MG63 (cell line): ENCODE measurements around the gene AP5B1. TPM values are rescaled to one million over a fixed set of nuclear protein-coding genes. Genes with fewer than 3 reads are reported as not detected.
"Not testable (repeated sequence)": the region's sequence is repeated elsewhere in the genome, so short reads cannot be mapped to it uniquely, and the experiment has no call there.

Source experiments
- DNase-seq: peaks from one replicate; pipeline ENCODE4 v3.0.0-alpha.2; 2020
- H3K27me3 ChIP-seq: fragments of 250-450 bp; sonication (Bioruptor Pico); 2 replicates; pipeline ENCODE4 v1.5.1; 2020; ENCODE audit warnings: mild to moderate bottlenecking, moderate library complexity
- H3K36me3 ChIP-seq: fragments of 250-450 bp; sonication (Bioruptor Pico); 2 replicates; pipeline ENCODE4 v1.5.1; 2020; ENCODE audit warnings: mild to moderate bottlenecking, moderate library complexity
- H3K4me3 ChIP-seq: fragments of 250-450 bp; sonication (Bioruptor Pico); 2 replicates; pipeline ENCODE4 v1.5.1; 2020; ENCODE audit warnings: mild to moderate bottlenecking, moderate library complexity
- H3K9me3 ChIP-seq: fragments of 250-450 bp; sonication (Bioruptor Pico); 2 replicates; pipeline ENCODE4 v1.5.1; 2020; ENCODE audit warnings: mild to moderate bottlenecking, moderate library complexity
- total RNA-seq: library from RNA; depleted of rRNA; stranded (reverse); fragments of >200 nt; shearing (Covaris generic); gene quantifications from 2 replicates; pipeline ENCODE4 v1.2.3, GENCODE V29; 2014; ENCODE audit warnings: low replicate concordance; rRNA removed

The AP5B1 gene
- total RNA-seq, 1 experiment from 2014 or later, result 7.6 TPM

DNA sequence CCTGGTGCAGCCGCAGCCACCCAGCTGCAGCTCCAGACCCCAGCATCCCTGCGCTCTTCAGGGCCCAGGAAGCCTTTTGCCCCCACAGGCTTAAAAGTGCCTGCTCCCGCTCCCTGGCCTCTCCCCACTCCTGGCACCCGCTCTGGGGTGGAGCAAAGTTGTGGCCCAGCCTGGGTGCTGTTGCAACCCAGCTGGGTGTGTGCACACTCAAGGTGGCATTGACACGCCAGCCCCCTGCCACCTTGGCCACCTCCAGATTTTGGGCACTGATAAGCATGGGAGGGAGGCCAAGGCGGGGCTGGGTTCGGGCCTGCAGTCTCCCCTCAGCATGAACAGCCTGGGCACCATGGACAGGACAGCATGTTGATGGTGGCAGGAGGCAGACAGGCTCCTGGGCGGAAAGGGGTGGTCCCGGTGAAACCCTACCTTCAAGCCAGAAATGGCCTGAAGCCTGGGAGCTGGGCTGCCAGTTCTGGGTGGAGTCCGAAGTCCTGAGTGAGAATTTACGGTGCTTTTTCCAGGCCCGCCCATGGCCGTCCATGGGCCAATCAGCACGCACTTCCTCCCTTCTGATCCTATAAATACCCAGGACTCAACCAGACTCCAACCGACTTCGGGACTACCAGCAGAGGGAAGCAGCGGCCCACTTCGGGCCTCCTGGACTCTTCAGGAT is 36.6 kb downstream of the AP5B1 start:
- no peak overlapping the region for H3K4me3 ChIP-seq
- peaks cover 4% of the 10 kb centered on the region; the same call in 1 of the 2 replicates for H3K27me3 ChIP-seq
- peak; percentile 53 for DNase-seq
- peaks cover 4% of the 10 kb centered on the region; the same call in 1 of the 2 replicates for H3K9me3 ChIP-seq
- H3K36me3 ChIP-seq, result no peaks in the 10 kb centered on the region

DNA sequence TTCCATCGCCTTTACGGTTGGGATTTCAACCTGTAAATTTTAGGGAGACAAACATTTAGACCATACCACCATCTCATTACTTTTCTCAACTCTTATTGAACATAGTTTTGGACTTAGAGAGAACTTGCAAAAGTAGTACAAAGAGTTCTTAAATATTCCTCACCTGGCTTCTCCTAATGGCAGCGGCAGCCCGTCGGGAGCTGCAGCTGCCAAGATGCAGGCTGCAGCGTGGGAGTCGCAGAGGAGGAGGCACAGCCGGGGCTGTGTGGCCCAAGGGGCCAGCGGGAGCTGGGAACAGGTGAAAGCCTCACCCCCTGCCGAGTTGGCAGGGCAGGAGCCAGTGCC is 37.1 kb downstream of the AP5B1 start:
- H3K36me3 ChIP-seq, result no peaks in the 10 kb centered on the region
- no peak for DNase-seq
- H3K27me3 ChIP-seq, result peaks cover 1% of the 10 kb centered on the region; the same call in 1 of the 2 replicates
- H3K9me3 ChIP-seq, result peaks cover 2% of the 10 kb centered on the region; the same call in 1 of the 2 replicates
- H3K4me3 ChIP-seq, result no peak overlapping the region

DNA sequence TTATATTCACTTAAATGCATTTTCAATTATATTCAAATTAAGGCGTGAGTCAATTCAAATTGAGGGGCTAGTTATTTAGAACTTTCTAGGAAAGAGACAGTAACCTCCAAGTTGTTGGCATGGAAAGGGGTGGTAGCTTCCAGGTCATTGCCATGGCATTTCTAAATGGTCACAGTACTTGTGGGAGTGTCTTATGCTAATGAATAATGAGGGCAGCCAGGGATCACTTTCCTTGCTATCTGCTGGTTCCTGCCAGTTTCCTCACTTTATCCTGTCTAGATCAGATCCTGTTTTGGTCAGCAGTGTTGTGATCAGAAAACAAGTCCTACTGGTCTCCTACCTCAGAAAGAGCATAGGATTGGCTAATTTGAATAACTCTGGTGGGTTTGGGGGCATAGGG is 38.4 kb downstream of the AP5B1 start:
- Histone ChIP-seq H3K9me3 (peaks cover 2% of the 10 kb centered on the region; the same call in 1 of the 2 replicates), H3K4me3 (no peak overlapping the region), H3K27me3 (no peaks in the 10 kb centered on the region; the same call in 1 of the 2 replicates), H3K36me3 (no peaks in the 10 kb centered on the region)
- DNase-seq, result no peak

GRCh38 chr11:65741185-65741584 is 39.6 kb downstream of the AP5B1 start:
- no peak for DNase-seq
- Histone ChIP-seq H3K36me3 (no peaks in the 10 kb centered on the region), H3K9me3 (peaks cover 8% of the 10 kb centered on the region; the same call in 1 of the 2 replicates), H3K4me3 (no peak overlapping the region), H3K27me3 (no peaks in the 10 kb centered on the region; the same call in 1 of the 2 replicates)

- Histone ChIP-seq H3K9me3 (peaks cover 8% of the 10 kb centered on the region; the same call in 1 of the 2 replicates), H3K27me3 (0 out of 2 replicates have a peak, but pooled peaks cover 2% of the 10 kb centered on the region), H3K36me3 (no peaks in the 10 kb centered on the region), H3K4me3 (no peak overlapping the region)
- no peak for DNase-seq
Measured at GRCh38 chr11:65739022-65739421, 41.8 kb downstream of the AP5B1 start.

DNA sequence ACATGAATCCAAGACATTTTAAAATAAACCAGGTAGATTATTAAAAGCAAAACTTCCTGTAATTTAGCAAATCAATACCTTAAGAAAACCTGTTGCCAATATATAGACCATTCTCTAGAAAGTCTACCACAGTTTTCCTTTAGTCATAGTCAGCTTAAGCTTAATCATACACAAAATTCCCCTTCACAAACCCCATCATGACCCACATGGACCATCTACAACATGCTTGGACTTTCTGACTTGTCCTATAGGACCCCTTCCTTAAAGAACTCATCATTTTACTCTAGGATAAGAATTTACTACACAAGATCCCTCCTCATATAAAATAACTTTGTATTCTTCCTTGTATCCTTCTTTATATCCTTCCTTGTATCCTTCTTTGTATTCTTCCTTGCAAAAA is 44.0 kb downstream of the AP5B1 start:
- Histone ChIP-seq H3K36me3 (no peaks in the 10 kb centered on the region), H3K9me3 (peaks cover 10% of the 10 kb centered on the region; the same call in 1 of the 2 replicates), H3K4me3 (no peak overlapping the region), H3K27me3 (0 out of 2 replicates have a peak, but pooled peaks cover 2% of the 10 kb centered on the region)
- DNase-seq, result no peak

GRCh38 chr11:65735111-65735510 is 45.7 kb downstream of the AP5B1 start:
- H3K36me3 ChIP-seq, DNase-seq, H3K27me3 ChIP-seq, H3K4me3 ChIP-seq: not testable (repeated sequence)
- peaks cover 10% of the 10 kb centered on the region; the same call in 1 of the 2 replicates for H3K9me3 ChIP-seq

DNA sequence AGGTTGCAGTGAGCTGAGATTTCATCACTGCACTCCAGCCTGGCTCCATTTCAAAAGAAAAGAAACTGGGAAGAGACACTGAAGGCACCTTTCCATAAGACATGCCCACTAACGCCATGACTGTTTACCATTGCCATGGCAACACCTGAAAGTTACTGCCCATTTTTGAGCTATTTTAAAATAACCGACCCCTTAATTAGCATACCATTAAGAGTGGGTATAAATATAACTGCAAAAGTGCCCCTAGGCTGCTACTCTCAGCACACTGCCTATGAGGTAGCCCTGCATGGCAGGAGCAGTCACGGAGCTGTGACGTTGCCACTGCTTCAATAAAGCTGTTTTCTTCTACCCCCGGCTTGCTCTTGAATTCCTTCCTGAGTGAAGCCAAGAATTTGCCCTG is 50.3 kb downstream of the AP5B1 start:
- Histone ChIP-seq H3K9me3 (peaks cover 2% of the 10 kb centered on the region; the same call in 1 of the 2 replicates), H3K4me3 (no peak overlapping the region), H3K27me3 (0 out of 2 replicates have a peak, but pooled peaks cover 2% of the 10 kb centered on the region), H3K36me3 (no peaks in the 10 kb centered on the region)
- no peak for DNase-seq

- no peaks in the 10 kb centered on the region; the same call in 1 of the 2 replicates for H3K9me3 ChIP-seq
- H3K27me3 ChIP-seq, result no peaks in the 10 kb centered on the region
- no peak overlapping the region for H3K4me3 ChIP-seq
- no peak for DNase-seq
- no peaks in the 10 kb centered on the region for H3K36me3 ChIP-seq
Measured at GRCh38 chr11:65727865-65728264, 52.9 kb downstream of the AP5B1 start.

DNA sequence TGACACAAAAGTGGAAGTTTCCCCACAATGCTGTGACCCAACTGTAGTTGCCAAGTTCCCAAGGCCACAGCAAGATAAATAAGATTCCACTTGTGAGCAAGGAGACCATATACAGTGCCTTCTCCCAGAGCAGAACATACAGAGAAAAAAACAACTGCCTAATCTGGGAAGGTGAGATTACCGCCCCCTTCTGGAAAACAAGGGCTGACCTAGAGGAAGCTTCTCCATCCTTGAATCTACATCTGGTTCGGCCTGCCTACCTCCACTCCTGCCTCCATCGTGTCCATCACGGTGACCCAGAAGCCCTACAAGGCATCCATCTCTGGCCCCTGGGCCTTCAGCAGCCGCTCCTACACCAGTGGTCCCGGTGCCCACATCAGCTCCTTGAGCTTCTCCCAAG is 54.1 kb downstream of the AP5B1 start:
- H3K27me3 ChIP-seq, result no peaks in the 10 kb centered on the region
- H3K36me3 ChIP-seq, result no peaks in the 10 kb centered on the region
- no peak for DNase-seq
- no peaks in the 10 kb centered on the region for H3K9me3 ChIP-seq
- no peak overlapping the region for H3K4me3 ChIP-seq

Other genes starting within 250 kb of the AP5B1 start
- gene LTBP3, start 222.6 kb downstream of the AP5B1 start, total RNA-seq, result 109 and 124 TPM in 2 replicates
- gene ZNRD2, start 210.5 kb downstream of the AP5B1 start, total RNA-seq, result 51.1 and 90.7 TPM in 2 replicates
- 45.5 and 66.6 TPM in 2 replicates for gene FAM89B, start 208.4 kb downstream of the AP5B1 start, total RNA-seq
- gene EHBP1L1, start 204.9 kb downstream of the AP5B1 start, total RNA-seq, result 30.8 and 65.1 TPM in 2 replicates
- gene KCNK7, start 185.2 kb downstream of the AP5B1 start, total RNA-seq, result not detected in 2 replicates
- 22.2 and 48.8 TPM in 2 replicates for gene MAP3K11, start 166.8 kb downstream of the AP5B1 start, total RNA-seq
- 9.8 and 21.0 TPM in 2 replicates for gene PCNX3, start 165.2 kb downstream of the AP5B1 start, total RNA-seq
- 28.2 and 33.6 TPM in 2 replicates for gene SIPA1, start 142.9 kb downstream of the AP5B1 start, total RNA-seq
- gene RELA, start 118.1 kb downstream of the AP5B1 start, total RNA-seq, result 42.2 and 56.1 TPM in 2 replicates
- gene KAT5, start 68.7 kb downstream of the AP5B1 start, total RNA-seq, result 43.5 and 68.8 TPM in 2 replicates
- gene RNASEH2C, start 60.2 kb downstream of the AP5B1 start, total RNA-seq, result 28.2 and 73.1 TPM in 2 replicates
- gene OVOL1, start 6.1 kb upstream of the AP5B1 start, total RNA-seq, result not detected in 2 replicates
- gene SNX32, start 53.0 kb upstream of the AP5B1 start, total RNA-seq, result 0.43 TPM in 1 of 2 replicates, not detected in the other
- gene CFL1, start 77.2 kb upstream of the AP5B1 start, total RNA-seq, result 1,413 and 1,905 TPM in 2 replicates
- 25.3 and 45.3 TPM in 2 replicates for gene MUS81, start 79.5 kb upstream of the AP5B1 start, total RNA-seq
- 29.0 and 43.2 TPM in 2 replicates for gene EFEMP2, start 91.8 kb upstream of the AP5B1 start, total RNA-seq
- gene CTSW, start 98.9 kb upstream of the AP5B1 start, total RNA-seq, result not detected in 2 replicates
- gene FIBP, start 107.5 kb upstream of the AP5B1 start, total RNA-seq, result 105 and 106 TPM in 2 replicates
- 99.6 and 131 TPM in 2 replicates for gene CCDC85B, start 109.7 kb upstream of the AP5B1 start, total RNA-seq
- gene FOSL1, start 119.4 kb upstream of the AP5B1 start, total RNA-seq, result 37.3 and 54.7 TPM in 2 replicates
- 22.0 and 46.6 TPM in 2 replicates for gene C11orf68, start 138.1 kb upstream of the AP5B1 start, total RNA-seq
- 276 and 419 TPM in 2 replicates for gene DRAP1, start 138.4 kb upstream of the AP5B1 start, total RNA-seq
- not detected in 2 replicates for gene TSGA10IP, start 164.5 kb upstream of the AP5B1 start, total RNA-seq
- 38.2 and 45.4 TPM in 2 replicates for gene SART1, start 180.8 kb upstream of the AP5B1 start, total RNA-seq
- 17.5 and 32.3 TPM in 2 replicates for gene EIF1AD, start 221.2 kb upstream of the AP5B1 start, total RNA-seq
- 329 and 468 TPM in 2 replicates for gene BANF1, start 221.5 kb upstream of the AP5B1 start, total RNA-seq
- not detected in 2 replicates for gene CST6, start 231.0 kb upstream of the AP5B1 start, total RNA-seq
- gene CATSPER1, start 245.5 kb upstream of the AP5B1 start, total RNA-seq, result 2.4 TPM in 1 of 2 replicates, not detected in the other